Caco-2 (cell line): ENCODE results near the gene PARP12. TPM values are rescaled to one million over a fixed set of nuclear protein-coding genes. Genes with fewer than 3 reads are reported as not detected.

Source experiments
- BruUV-seq: library from RNA; stranded (reverse); fragments of 400-500 nt; replicated peaks from 2 replicates; lab custom pipeline; 2021; lab: Mats Ljungman, UMichigan
- CTCF ChIA-PET: fragments of 300-600 bp; sonication (Branson Sonifier 250); formaldehyde crosslinking; loops from one replicate; lab custom pipeline; 2022; ENCODE audit warnings: antibody characterized with exemption; lab: Charles Lee
- POLR2A ChIA-PET: fragments of 300-600 bp; sonication (Branson Sonifier 250); formaldehyde crosslinking; loops from one replicate; lab custom pipeline; 2022; ENCODE audit warnings: antibody characterized with exemption; lab: Charles Lee
- DNase-seq, 2 experiments: peaks; one replicate each; pipeline versions ENCODE4 v3.0.0 to v3.0.0-alpha.2; 2020 to 2022
- H3K27me3 ChIP-seq: replicated peaks from 2 replicates; pipeline ENCODE4 v1.6.0; 2011; ENCODE audit warnings: low read length; ENCODE audit not compliant: control insufficient read depth, insufficient read depth
- H3K36me3 ChIP-seq: 2 replicates; pipeline ENCODE4 v1.5.1; 2011; ENCODE audit warnings: low read length; ENCODE audit not compliant: control insufficient read depth, insufficient read depth
- H3K4me1 ChIP-seq: fragments of 250-450 bp; sonication (Bioruptor Pico); 2 replicates; pipeline ENCODE4 v1.5.1; 2020; ENCODE audit warnings: mild to moderate bottlenecking
- H3K4me3 ChIP-seq: 2 replicates; pipeline ENCODE4 v1.5.1; 2011; ENCODE audit warnings: low read depth, mild to moderate bottlenecking, control low read depth, low read length
- H3K9me3 ChIP-seq: fragments of 250-450 bp; sonication (Bioruptor Pico); 2 replicates; pipeline ENCODE4 v1.5.1; 2020; ENCODE audit warnings: mild to moderate bottlenecking, moderate library complexity
- H3K27ac Mint-ChIP-seq: one replicate; pipeline ENCODE4 v1.8.0; 2022; ENCODE audit warnings: mixed read lengths; ENCODE audit not compliant: unreplicated experiment
- H3K27me3 Mint-ChIP-seq: one replicate; pipeline ENCODE4 v1.8.0; 2022; ENCODE audit warnings: mixed read lengths; ENCODE audit not compliant: insufficient read depth, unreplicated experiment
- H3K36me3 Mint-ChIP-seq: one replicate; pipeline ENCODE4 v1.8.0; 2022; ENCODE audit warnings: mild to moderate bottlenecking, mixed read lengths; ENCODE audit not compliant: insufficient read depth, unreplicated experiment
- H3K4me1 Mint-ChIP-seq: one replicate; pipeline ENCODE4 v1.8.0; 2022; ENCODE audit warnings: low read depth, mixed read lengths; ENCODE audit not compliant: unreplicated experiment
- H3K4me3 Mint-ChIP-seq: one replicate; pipeline ENCODE4 v1.8.0; 2022; ENCODE audit warnings: mild to moderate bottlenecking, moderate library complexity, mixed read lengths; ENCODE audit not compliant: unreplicated experiment
- H3K9me3 Mint-ChIP-seq: one replicate; pipeline ENCODE4 v1.8.0; 2022; ENCODE audit warnings: mixed read lengths; ENCODE audit not compliant: unreplicated experiment
- intact Hi-C: fragments of 100-400 bp; cut with micrococcal nuclease; formaldehyde crosslinking; loops from one replicate; pipeline ENCODE4 v1.10.0; 2022; ENCODE audit not compliant: unreplicated experiment
- total RNA-seq: library from RNA; stranded (reverse); gene quantifications from 2 replicates; pipeline ENCODE4 v1.2.3, GENCODE V29; 2022
- TF ChIP-seq, protein P1 (sequence below), 2 experiments: fragments of 200-600 bp in 1 of 2; IDR thresholded peaks; 1 replicate in 1 of 2; 2 replicates in 1 of 2; pipeline versions ENCODE4 v1.5.1 to v1.8.0; 2011 to 2022; ENCODE audit warnings: antibody characterized with exemption in 1 of 2, control low read depth in 1 of 2, inconsistent platforms in 1 of 2, low read depth in 1 of 2, low read length in 1 of 2, mild to moderate bottlenecking in 1 of 2, moderate library complexity in 1 of 2; ENCODE audit not compliant: insufficient read depth in 1 of 2, severe bottlenecking in 1 of 2, unreplicated experiment in 1 of 2

The PARP12 gene
- total RNA-seq, 1 experiment from 2014 or later = 20.2 TPM

DNA sequence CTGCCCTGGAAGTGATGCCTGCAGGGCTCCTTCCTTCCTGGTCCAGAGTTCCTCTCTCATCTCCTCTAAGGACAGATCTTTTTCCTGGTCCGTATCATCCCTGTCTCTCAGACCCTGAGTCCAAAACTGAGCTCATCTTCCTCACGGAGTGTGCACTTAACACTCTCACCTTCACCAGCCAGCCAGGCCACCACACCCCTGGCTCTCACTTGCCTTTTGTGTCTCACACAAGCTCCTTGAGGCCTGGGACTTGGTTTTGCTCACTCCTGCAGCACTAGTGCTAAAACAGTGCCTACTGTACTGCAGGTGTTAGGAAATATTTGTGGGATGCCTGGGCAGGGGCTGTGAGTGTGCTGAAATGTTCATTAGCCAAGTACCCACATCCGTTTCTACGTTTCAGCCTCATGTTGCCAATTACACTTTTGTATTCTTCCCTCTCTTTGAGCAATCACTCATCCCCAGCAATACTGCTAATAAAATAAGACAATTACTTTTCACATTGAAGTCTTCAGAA is 21.4 kb upstream of the PARP12 start:
- Histone ChIP-seq H3K9me3 (no peaks in the 10 kb centered on the region), H3K4me3 (no peak overlapping the region), H3K36me3 (no peaks in the 10 kb centered on the region), H3K27me3 (no peaks in the 10 kb centered on the region; the same call in 1 of the 2 replicates), H3K4me1 (no peaks in the 10 kb centered on the region)
- TF ChIP-seq, protein P1, sequence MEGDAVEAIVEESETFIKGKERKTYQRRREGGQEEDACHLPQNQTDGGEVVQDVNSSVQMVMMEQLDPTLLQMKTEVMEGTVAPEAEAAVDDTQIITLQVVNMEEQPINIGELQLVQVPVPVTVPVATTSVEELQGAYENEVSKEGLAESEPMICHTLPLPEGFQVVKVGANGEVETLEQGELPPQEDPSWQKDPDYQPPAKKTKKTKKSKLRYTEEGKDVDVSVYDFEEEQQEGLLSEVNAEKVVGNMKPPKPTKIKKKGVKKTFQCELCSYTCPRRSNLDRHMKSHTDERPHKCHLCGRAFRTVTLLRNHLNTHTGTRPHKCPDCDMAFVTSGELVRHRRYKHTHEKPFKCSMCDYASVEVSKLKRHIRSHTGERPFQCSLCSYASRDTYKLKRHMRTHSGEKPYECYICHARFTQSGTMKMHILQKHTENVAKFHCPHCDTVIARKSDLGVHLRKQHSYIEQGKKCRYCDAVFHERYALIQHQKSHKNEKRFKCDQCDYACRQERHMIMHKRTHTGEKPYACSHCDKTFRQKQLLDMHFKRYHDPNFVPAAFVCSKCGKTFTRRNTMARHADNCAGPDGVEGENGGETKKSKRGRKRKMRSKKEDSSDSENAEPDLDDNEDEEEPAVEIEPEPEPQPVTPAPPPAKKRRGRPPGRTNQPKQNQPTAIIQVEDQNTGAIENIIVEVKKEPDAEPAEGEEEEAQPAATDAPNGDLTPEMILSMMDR (IDR thresholded peaks at IDR 0.05; ENCODE audit: insufficient read depth in 1 of 2, low read depth in 1 of 2, low read length in 1 of 2, severe bottlenecking in 1 of 2, unreplicated experiment in 1 of 2) = no peak
- H3K4me3 Mint-ChIP-seq = no peak overlapping the region
- H3K27me3 Mint-ChIP-seq = no peaks in the 10 kb centered on the region
- no peak overlapping the region for H3K27ac Mint-ChIP-seq
- no peaks in the 10 kb centered on the region for H3K4me1 Mint-ChIP-seq
- intact Hi-C loops = no loop called here
- no TSS peak for BruUV-seq
- H3K36me3 Mint-ChIP-seq = no peaks in the 10 kb centered on the region
- H3K9me3 Mint-ChIP-seq = no peaks in the 10 kb centered on the region
- POLR2A ChIA-PET = no interaction called here
- CTCF ChIA-PET = no interaction called here
- DNase-seq = no peak

DNA sequence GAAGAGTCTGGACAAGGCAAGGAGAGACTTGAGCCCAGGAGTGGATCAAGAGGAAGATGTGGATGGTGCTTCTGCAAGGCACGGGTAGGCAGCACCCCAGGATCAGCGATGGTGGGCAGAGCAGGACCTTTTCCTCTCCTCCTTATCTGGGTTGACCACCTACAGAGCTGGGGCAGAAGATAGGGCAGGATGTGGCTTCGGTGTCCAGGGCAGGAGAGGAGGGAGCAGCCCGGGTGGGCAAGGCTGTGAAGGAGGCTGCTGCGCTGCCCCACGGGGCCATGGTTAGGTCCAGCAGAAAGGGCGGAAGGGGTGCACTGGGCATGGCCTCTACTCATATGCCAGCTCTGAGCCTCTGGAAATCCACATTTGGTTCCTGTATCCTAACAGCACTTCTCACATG is 20.0 kb upstream of the PARP12 start:
- Histone ChIP-seq H3K27me3 (no peaks in the 10 kb centered on the region; the same call in 1 of the 2 replicates), H3K9me3 (no peaks in the 10 kb centered on the region), H3K36me3 (no peaks in the 10 kb centered on the region), H3K4me3 (no peak overlapping the region), H3K4me1 (no peaks in the 10 kb centered on the region)
- TF ChIP-seq, protein P1 (IDR thresholded peaks at IDR 0.05; ENCODE audit: insufficient read depth in 1 of 2, low read depth in 1 of 2, low read length in 1 of 2, severe bottlenecking in 1 of 2, unreplicated experiment in 1 of 2) = no peak
- ChIA-PET POLR2A (no interaction called here), CTCF (no interaction called here)
- Mint-ChIP-seq H3K27ac (no peak overlapping the region), H3K36me3 (no peaks in the 10 kb centered on the region), H3K9me3 (no peaks in the 10 kb centered on the region), H3K4me1 (no peaks in the 10 kb centered on the region), H3K4me3 (no peak overlapping the region), H3K27me3 (no peaks in the 10 kb centered on the region)
- intact Hi-C loops = no loop called here
- BruUV-seq = no TSS peak
- DNase-seq = no peak

DNA sequence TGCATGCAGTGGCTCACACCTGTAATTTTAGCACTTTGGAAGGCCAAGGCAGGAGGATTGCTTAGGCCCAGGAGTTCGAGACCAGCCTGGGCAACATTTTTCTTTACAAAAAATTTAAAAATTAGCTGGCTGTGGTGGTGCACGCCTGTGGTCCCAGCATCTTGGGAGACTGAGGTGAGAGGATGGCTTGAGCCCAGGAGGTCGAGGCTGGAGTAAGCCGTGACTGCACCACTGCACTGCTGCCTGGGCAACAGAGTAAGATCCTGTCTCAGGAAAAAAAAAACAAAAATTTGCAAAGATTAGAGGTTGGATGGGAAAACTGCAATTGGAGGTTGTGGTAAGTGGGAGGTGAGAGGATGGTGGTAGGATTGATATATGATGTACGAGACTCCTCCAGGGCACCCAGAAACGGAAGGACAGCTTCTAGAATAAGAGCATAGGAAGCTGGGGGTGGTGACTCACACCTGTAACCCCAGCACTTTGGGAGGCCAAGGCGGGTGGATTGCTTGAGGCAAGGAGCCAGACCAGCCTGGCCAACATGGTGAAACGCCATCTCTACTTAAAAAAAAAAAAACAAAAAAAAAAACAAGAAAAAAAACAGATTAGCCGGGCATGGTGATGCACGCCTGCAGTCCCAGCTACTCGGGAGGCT is 19.1 kb upstream of the PARP12 start:
- Histone ChIP-seq H3K4me1 (no peaks in the 10 kb centered on the region), H3K27me3 (no peaks in the 10 kb centered on the region; the same call in 1 of the 2 replicates), H3K9me3 (no peaks in the 10 kb centered on the region), H3K36me3 (no peaks in the 10 kb centered on the region), H3K4me3 (no peak overlapping the region)
- ChIA-PET CTCF (no interaction called here), POLR2A (no interaction called here)
- TF ChIP-seq, protein P1 (IDR thresholded peaks at IDR 0.05; ENCODE audit: insufficient read depth in 1 of 2, low read depth in 1 of 2, low read length in 1 of 2, severe bottlenecking in 1 of 2, unreplicated experiment in 1 of 2) = no peak
- no peaks in the 10 kb centered on the region for H3K4me1 Mint-ChIP-seq
- no peak overlapping the region for H3K4me3 Mint-ChIP-seq
- no peaks in the 10 kb centered on the region for H3K27me3 Mint-ChIP-seq
- H3K27ac Mint-ChIP-seq = no peak overlapping the region
- no peaks in the 10 kb centered on the region for H3K9me3 Mint-ChIP-seq
- intact Hi-C loops = no loop called here
- no peak for DNase-seq
- no TSS peak for BruUV-seq
- H3K36me3 Mint-ChIP-seq = no peaks in the 10 kb centered on the region
